K562 (cell line): ENCODE results near the gene NR2F2. TPM values are rescaled to one million over a fixed set of nuclear protein-coding genes. Genes with fewer than 3 reads are reported as not detected.

Source experiments
- ATAC-seq: fragments of 200-7000 bp; cut with Tn5 transposase; 3 replicates; pipeline ENCODE4 v1.9.1; 2020; ENCODE audit warnings: moderate library complexity
- BruUV-seq: library from RNA; stranded (reverse); fragments of 400-500 nt; replicated peaks from 2 replicates; lab custom pipeline; 2021; lab: Mats Ljungman, UMichigan
- CTCF ChIA-PET: fragments of 300-600 bp; formaldehyde crosslinking; extraction: SDS; loops from one replicate; lab custom pipeline; 2021; ENCODE audit warnings: low intra/inter-chr PET ratio; lab: Yijun Ruan, JAX
- POLR2A ChIA-PET: fragments of 300-600, 350-650 bp; sonication (Branson Sonifier 250); formaldehyde crosslinking; extraction: SDS; loops from one replicate; lab custom pipeline; 2021; ENCODE audit warnings: antibody characterized with exemption, inconsistent platforms; lab: Yijun Ruan, JAX
- DNase-seq, 4 experiments: peaks; one replicate each; pipeline versions ENCODE4 v3.0.0 to v3.0.0-alpha.2; 2011 to 2018; ENCODE audit warnings: low spot score in 3 of 4, mixed read lengths in 3 of 4; ENCODE audit errors: extremely low read depth in 1 of 4
- FAIRE-seq: peaks from 2 replicates; lab custom pipeline; 2011; peaks lifted over from hg19 to GRCh38; lab: Jason Lieb, UNC
- H2AFZ ChIP-seq: 2 replicates; pipeline ENCODE4 v1.6.0; 2011; ENCODE audit warnings: low read depth, low read length, control low read depth, inconsistent platforms
- H3K27ac ChIP-seq: fragments of 200-600 bp; 3 replicates; pipeline ENCODE4 v1.8.0; 2011; ENCODE audit warnings: low read depth, mild to moderate bottlenecking, control low read depth, inconsistent platforms, low read length, moderate library complexity, mixed read lengths; ENCODE audit errors: extremely low read depth
- H3K27me3 ChIP-seq, 2 experiments: fragments of 300-600 bp in 1 of 2; 2 replicates in 1 of 2; 3 replicates in 1 of 2; pipeline versions ENCODE4 v1.6.0 to v1.8.0; 2011; ENCODE audit warnings: inconsistent platforms in 2 of 2, low read length in 2 of 2, mild to moderate bottlenecking in 1 of 2, mixed read lengths in 1 of 2, moderate library complexity in 1 of 2; ENCODE audit not compliant: control insufficient read depth in 2 of 2, insufficient read depth in 2 of 2
- H3K36me3 ChIP-seq: fragments of 300-600 bp; 3 replicates; pipeline ENCODE4 v1.8.0; 2011; ENCODE audit warnings: mild to moderate bottlenecking, low read length, inconsistent platforms; ENCODE audit not compliant: control insufficient read depth, insufficient read depth
- H3K4me1 ChIP-seq, 2 experiments: fragments of 200-600 bp in 1 of 2; replicated peaks in 1 of 2; 2 replicates in 1 of 2; 3 replicates in 1 of 2; pipeline versions ENCODE4 v1.5.1 to v1.8.0; 2011; ENCODE audit warnings: inconsistent platforms in 2 of 2, low read length in 2 of 2, mild to moderate bottlenecking in 1 of 2, mixed read lengths in 1 of 2, moderate library complexity in 1 of 2; ENCODE audit not compliant: control insufficient read depth in 2 of 2, insufficient read depth in 2 of 2
- H3K4me2 ChIP-seq: 2 replicates; pipeline ENCODE4 v1.6.1; 2011; ENCODE audit warnings: low read length, control low read depth, inconsistent platforms, mixed read lengths; ENCODE audit not compliant: insufficient read depth
- H3K4me3 ChIP-seq: fragments of 200-600 bp; sonication (generic), shearing (Covaris generic); 2 replicates; pipeline ENCODE4 v1.5.1; 2016; ENCODE audit warnings: control low read depth, inconsistent platforms
- H3K79me2 ChIP-seq: fragments of 200-600 bp; 3 replicates; pipeline ENCODE4 v1.8.0; 2011; ENCODE audit warnings: low read length, inconsistent platforms; ENCODE audit not compliant: control insufficient read depth, insufficient read depth
- H3K9ac ChIP-seq, 2 experiments: 2 replicates each; pipeline versions ENCODE4 v1.6.0 to v1.6.1; 2011; ENCODE audit warnings: low read depth in 2 of 2, low read length in 2 of 2, control low read depth in 1 of 2, inconsistent platforms in 1 of 2, mild to moderate bottlenecking in 1 of 2, mixed read lengths in 1 of 2; ENCODE audit not compliant: insufficient read depth in 1 of 2
- H3K9me1 ChIP-seq: one replicate; pipeline ENCODE4 v1.6.0; 2011; ENCODE audit warnings: inconsistent platforms, mild to moderate bottlenecking, low read length, moderate library complexity; ENCODE audit not compliant: control insufficient read depth, insufficient read depth
- H3K9me3 ChIP-seq: replicated peaks from 2 replicates; pipeline ENCODE4 v1.5.1; 2011; ENCODE audit warnings: low read depth, low read length, inconsistent platforms; ENCODE audit not compliant: control insufficient read depth, insufficient read depth
- H4K20me1 ChIP-seq: replicated peaks from 2 replicates; pipeline ENCODE4 v1.6.1; 2011; ENCODE audit warnings: low read length, inconsistent platforms, mixed read lengths; ENCODE audit not compliant: control insufficient read depth, insufficient read depth
- CBFB ChIP-seq: sonication (generic); formaldehyde crosslinking; IDR thresholded peaks from 2 replicates; pipeline ENCODE4 v1.4.0; 2020; ENCODE audit warnings: mild to moderate bottlenecking, missing genetic modification reagents
- IRF2 ChIP-seq: sonication (generic); formaldehyde crosslinking; IDR thresholded peaks from 2 replicates; pipeline ENCODE4 v1.8.1; 2022; ENCODE audit warnings: mild to moderate bottlenecking, missing genetic modification reagents
- MEIS2 ChIP-seq: fragments of 450-650 bp; IDR thresholded peaks from 2 replicates; pipeline ENCODE4 v1.6.1; 2014; ENCODE audit warnings: mild to moderate bottlenecking; ENCODE audit not compliant: partially characterized antibody
- SETDB1 ChIP-seq: IDR thresholded peaks from one replicate; pipeline ENCODE4 v1.6.1; 2012; ENCODE audit warnings: low read length, control low read depth, inconsistent platforms
- WGBS: fragments of 100-300 bp; shearing (Covaris generic); methylation state at CpG from one replicate; pipeline ENCODE4 v1.1.6; 2016; ENCODE audit warnings: low coverage, mixed read lengths; ENCODE audit not compliant: insufficient coverage; ENCODE audit errors: missing lambda C conversion rate; 5-methylcytosine and 5-hydroxymethylcytosine counted together
- in situ Hi-C: fragments of 300-500 bp; cut with MboI; formaldehyde crosslinking; loops from 4 replicates; pipeline ENCODE4 v1.15.0; 2018; ENCODE audit warnings: inconsistent platforms, mixed read lengths
- intact Hi-C: fragments of 100-400 bp; cut with micrococcal nuclease; formaldehyde crosslinking; loops from 2 replicates; pipeline ENCODE4 v1.14.2; 2022
- polyA plus RNA-seq, 8 experiments: library from polyadenylated mRNA; depleted of rRNA in 4 of 8; stranded (reverse) in 5 of 8; unstranded in 3 of 8; fragments of >200 nt; fragmentation: Nextera tagmentation in 2 of 8; fragmentation: Illumina TruSeq in 1 of 8; extraction: Ambion mirVana in 2 of 8; extraction: Trizol in 1 of 8; gene quantifications; 2 replicates each; pipeline versions ENCODE4 v1.2.1 to v1.2.3, GENCODE V29; 2011 to 2014; ENCODE audit warnings: inconsistent platforms in 1 of 8, missing spikeins in 1 of 8
- total RNA-seq, 7 experiments: library from RNA; depleted of rRNA in 6 of 7; stranded (reverse); fragments of >200 nt in 6 of 7; fragmentation: Illumina TruSeq in 2 of 7; extraction: Trizol in 2 of 7; gene quantifications; 2 replicates each; pipeline versions ENCODE4 v1.2.1 to v1.2.3, GENCODE V29; 2011 to 2021; ENCODE audit warnings: low replicate concordance in 1 of 7
- TF ChIP-seq, protein P1 (sequence below): sonication (generic); formaldehyde crosslinking; IDR thresholded peaks from 2 replicates; pipeline ENCODE4 v1.8.0; 2023; ENCODE audit warnings: mild to moderate bottlenecking, missing genetic modification reagents
- TF ChIP-seq, protein P2 (sequence below), 2 experiments: IDR thresholded peaks in 1 of 2; conservative IDR thresholded peaks in 1 of 2; 2 replicates each; pipeline ENCODE4 v1.6.1; 2016; ENCODE audit warnings: low read depth in 2 of 2, mild to moderate bottlenecking in 1 of 2, missing compliant biosample characterization in 1 of 2, missing genetic modification characterization in 1 of 2, moderate library complexity in 1 of 2
- TF ChIP-seq, protein P3 (sequence below): fragments of 450-650 bp; IDR thresholded peaks from 2 replicates; pipeline ENCODE4 v1.6.1; 2016

Gene NR2F2
- total and polyA plus RNA-seq, 9 of the 15 experiments (the other 6 are each of a cell fraction or from before 2014, with no cell fraction given): 6.0 to 51.8 (median 11.1) TPM

DNA sequence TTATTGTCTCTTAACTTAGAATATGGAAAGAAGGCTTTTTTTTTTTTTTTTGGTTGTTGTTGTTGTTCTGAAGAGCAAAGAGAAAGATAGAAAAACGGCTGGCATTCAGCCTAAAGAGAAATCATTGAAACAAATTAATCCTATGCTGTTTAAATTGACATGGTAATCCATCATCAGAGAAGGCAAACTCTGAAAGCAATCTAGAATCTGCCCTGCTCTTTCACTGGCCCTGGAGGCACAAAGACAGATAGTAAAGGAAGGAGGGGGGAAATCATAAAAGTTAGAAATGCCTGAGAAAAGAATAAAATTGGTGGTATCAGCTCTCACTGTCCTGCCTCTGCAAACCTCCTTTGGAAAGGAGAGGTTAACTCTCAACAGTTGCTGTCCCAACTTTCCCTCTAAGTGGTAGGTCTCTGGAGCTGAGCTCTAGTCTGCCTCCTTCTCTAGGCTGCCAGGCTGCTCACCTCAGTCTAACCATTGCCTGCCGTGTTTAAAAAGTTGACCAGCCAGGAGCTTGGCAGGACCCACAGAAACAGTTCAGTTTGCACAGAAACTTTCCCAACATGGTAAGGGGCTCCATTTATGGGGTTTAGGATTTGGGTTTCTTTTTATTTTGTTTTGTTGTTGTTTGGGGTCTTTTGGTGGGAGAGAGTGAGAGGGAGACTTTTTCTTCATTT lies 13.4 kb upstream of the NR2F2 start:
- intact Hi-C loops: loop anchor here (5.0 kb wide), 1 partner anchor 265 kb away; no protein-coding TSS in a partner anchor
- peaks cover 4 to 10% of the 10 kb centered on the region in 2 experiments; a peak in 3 of 5 replicates for H3K4me1 ChIP-seq
- FAIRE-seq: peak; percentile 72
- BruUV-seq: no TSS peak
- 20% methylated on average over 2 of the region's 2 CpGs for WGBS
- in situ Hi-C loops: no loop called here
- H2AFZ ChIP-seq: peak overlapping the region; percentile 80
- no peak overlapping the region for H3K4me3 ChIP-seq
- no peaks in the 10 kb centered on the region; the same call in 2 of the 3 replicates for H3K36me3 ChIP-seq
- H4K20me1 ChIP-seq: no peaks in the 10 kb centered on the region
- DNase-seq: peak in 2 of 4 experiments; percentile 31 to 36
- H3K9ac ChIP-seq: peak overlapping the region; percentile 54 to 76; a peak in 3 of 4 replicates
- ChIA-PET POLR2A (interaction anchor here (0.6 to 1.3 kb wide), 3 partner anchors 10 to 15 kb away, joined by 3 to 11 read pairs (median 4); no protein-coding TSS in a partner anchor), CTCF (no interaction called here)
- peak overlapping the region; percentile 36 for H3K4me2 ChIP-seq
- H3K9me3 ChIP-seq: peaks cover 3% of the 10 kb centered on the region
- H3K27me3 ChIP-seq: no peaks in the 10 kb centered on the region
- H3K79me2 ChIP-seq: no peaks in the 10 kb centered on the region
- H3K9me1 ChIP-seq: no peaks in the 10 kb centered on the region
- peak; percentile 88 for ATAC-seq
- H3K27ac ChIP-seq: peak overlapping the region; percentile 33
- TF ChIP-seq IRF2 (CRISPR knock-in tag) (no peak), SETDB1 (no peak), CBFB (CRISPR knock-in tag) (no peak), MEIS2 (peak; percentile 88)
- TF ChIP-seq, protein P1, sequence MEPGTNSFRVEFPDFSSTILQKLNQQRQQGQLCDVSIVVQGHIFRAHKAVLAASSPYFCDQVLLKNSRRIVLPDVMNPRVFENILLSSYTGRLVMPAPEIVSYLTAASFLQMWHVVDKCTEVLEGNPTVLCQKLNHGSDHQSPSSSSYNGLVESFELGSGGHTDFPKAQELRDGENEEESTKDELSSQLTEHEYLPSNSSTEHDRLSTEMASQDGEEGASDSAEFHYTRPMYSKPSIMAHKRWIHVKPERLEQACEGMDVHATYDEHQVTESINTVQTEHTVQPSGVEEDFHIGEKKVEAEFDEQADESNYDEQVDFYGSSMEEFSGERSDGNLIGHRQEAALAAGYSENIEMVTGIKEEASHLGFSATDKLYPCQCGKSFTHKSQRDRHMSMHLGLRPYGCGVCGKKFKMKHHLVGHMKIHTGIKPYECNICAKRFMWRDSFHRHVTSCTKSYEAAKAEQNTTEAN (CRISPR knock-in tag): no peak
- TF ChIP-seq, protein P2, sequence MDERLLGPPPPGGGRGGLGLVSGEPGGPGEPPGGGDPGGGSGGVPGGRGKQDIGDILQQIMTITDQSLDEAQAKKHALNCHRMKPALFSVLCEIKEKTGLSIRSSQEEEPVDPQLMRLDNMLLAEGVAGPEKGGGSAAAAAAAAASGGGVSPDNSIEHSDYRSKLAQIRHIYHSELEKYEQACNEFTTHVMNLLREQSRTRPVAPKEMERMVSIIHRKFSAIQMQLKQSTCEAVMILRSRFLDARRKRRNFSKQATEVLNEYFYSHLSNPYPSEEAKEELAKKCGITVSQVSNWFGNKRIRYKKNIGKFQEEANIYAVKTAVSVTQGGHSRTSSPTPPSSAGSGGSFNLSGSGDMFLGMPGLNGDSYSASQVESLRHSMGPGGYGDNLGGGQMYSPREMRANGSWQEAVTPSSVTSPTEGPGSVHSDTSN (CRISPR knock-in tag; IDR thresholded peaks at IDR 0.05; ENCODE audit: low read depth): no peak
- TF ChIP-seq, protein P2 (tag; conservative IDR thresholded peaks at IDR 0.05; ENCODE audit: low read depth): peak; percentile 77
- TF ChIP-seq, protein P3, sequence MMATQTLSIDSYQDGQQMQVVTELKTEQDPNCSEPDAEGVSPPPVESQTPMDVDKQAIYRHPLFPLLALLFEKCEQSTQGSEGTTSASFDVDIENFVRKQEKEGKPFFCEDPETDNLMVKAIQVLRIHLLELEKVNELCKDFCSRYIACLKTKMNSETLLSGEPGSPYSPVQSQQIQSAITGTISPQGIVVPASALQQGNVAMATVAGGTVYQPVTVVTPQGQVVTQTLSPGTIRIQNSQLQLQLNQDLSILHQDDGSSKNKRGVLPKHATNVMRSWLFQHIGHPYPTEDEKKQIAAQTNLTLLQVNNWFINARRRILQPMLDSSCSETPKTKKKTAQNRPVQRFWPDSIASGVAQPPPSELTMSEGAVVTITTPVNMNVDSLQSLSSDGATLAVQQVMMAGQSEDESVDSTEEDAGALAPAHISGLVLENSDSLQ: peak; percentile 49
